ENCODE measurements around the gene SLC2A14.

GRCh38 chr12:7784701-7785100 lies 88.0 kb downstream of the SLC2A14 start:
- TF ChIP-seq POLR2A (IDR thresholded peaks at IDR 0.05; ENCODE audit: low read depth, low read length) (no peak), POLR2AphosphoS5 (IDR thresholded peaks at IDR 0.05; ENCODE audit: low read depth, low read length) (no peak), SPI1 (IDR thresholded peaks at IDR 0.05; ENCODE audit: low read depth, low read length) (no peak), PAX5 (IDR thresholded peaks at IDR 0.05; ENCODE audit: insufficient read depth, low read length, severe bottlenecking) (no peak)
